Measurements from ENCODE around the gene SLC7A1. TPM values are rescaled to one million over a fixed set of nuclear protein-coding genes. Genes with fewer than 3 reads are reported as not detected.

The SLC7A1 gene
- total and polyA plus RNA-seq, 2 of the 8 experiments (the other 6 are each of a cell fraction or from before 2014, with no cell fraction given) = 26.8 to 114 TPM

GRCh38 chr13:29497137-29497654, 98.3 kb downstream of the SLC7A1 start (continued):
- TF ChIP-seq SIRT6 (IDR thresholded peaks at IDR 0.05; ENCODE audit: low read length) (no peak), RXRA (IDR thresholded peaks at IDR 0.05; ENCODE audit: insufficient read depth, low read depth, low read length) (no peak), POLR2AphosphoS5 (IDR thresholded peaks at IDR 0.05; ENCODE audit: low read depth, low read length) (no peak), KDM5A (IDR thresholded peaks at IDR 0.05; ENCODE audit: low read length) (no peak), FOSL1 (IDR thresholded peaks at IDR 0.05; ENCODE audit: insufficient read depth, low read depth, low read length) (no peak), SAP30 (IDR thresholded peaks at IDR 0.05; ENCODE audit: insufficient read depth, insufficient replicate concordance, low read length) (no peak), SIX5 (IDR thresholded peaks at IDR 0.05; ENCODE audit: low read depth, low read length) (no peak)

Data from H1 (cell line).